NCI-H345 (cell line): ENCODE measurements around the gene RNF175.

Source experiments
- DNase-seq: peaks from one replicate; lab custom pipeline; 2025; lab: John Stamatoyannopoulos, UW

RNF175 gene

GRCh38 chr4:153748378-153748777 is 11.4 kb downstream of the RNF175 start:
- DNase-seq: no peak

GRCh38 chr4:153747406-153747955 is 12.3 kb downstream of the RNF175 start:
- no peak for DNase-seq

GRCh38 chr4:153745651-153746050 is 14.2 kb downstream of the RNF175 start:
- no peak for DNase-seq

- DNase-seq: no peak
Observed at GRCh38 chr4:153741541-153741940, 18.3 kb downstream of the RNF175 start.

GRCh38 chr4:153735906-153736461 is 23.8 kb downstream of the RNF175 start:
- no peak for DNase-seq

GRCh38 chr4:153733751-153734448 is 25.9 kb downstream of the RNF175 start:
- DNase-seq: no peak

- DNase-seq: no peak
Observed at GRCh38 chr4:153731239-153731638, 28.6 kb downstream of the RNF175 start.

GRCh38 chr4:153729895-153730294 is 29.9 kb downstream of the RNF175 start:
- DNase-seq: no peak

GRCh38 chr4:153728660-153729059 is 31.2 kb downstream of the RNF175 start:
- no peak for DNase-seq

- no peak for DNase-seq
Observed at GRCh38 chr4:153728151-153728550, 31.7 kb downstream of the RNF175 start.

GRCh38 chr4:153725831-153726154 is 34.0 kb downstream of the RNF175 start:
- no peak for DNase-seq

- DNase-seq: no peak
Observed at GRCh38 chr4:153725136-153725830, 34.5 kb downstream of the RNF175 start.

- DNase-seq: no peak
Observed at GRCh38 chr4:153724606-153725005, 35.2 kb downstream of the RNF175 start.

- no peak for DNase-seq
Observed at GRCh38 chr4:153722036-153722435, 37.8 kb downstream of the RNF175 start.

- DNase-seq: no peak
Observed at GRCh38 chr4:153713866-153714646, 45.8 kb downstream of the RNF175 start.

GRCh38 chr4:153710681-153711080 is 49.1 kb downstream of the RNF175 start:
- no peak for DNase-seq

GRCh38 chr4:153706519-153706918 is 53.3 kb downstream of the RNF175 start:
- DNase-seq: no peak

- no peak for DNase-seq
Observed at GRCh38 chr4:153705743-153706468, 53.9 kb downstream of the RNF175 start.

GRCh38 chr4:153704522-153704921 is 55.3 kb downstream of the RNF175 start:
- DNase-seq: no peak

- no peak for DNase-seq
Observed at GRCh38 chr4:153684971-153685371, 74.9 kb downstream of the RNF175 start.

GRCh38 chr4:153684182-153684970 is 75.4 kb downstream of the RNF175 start, which contains the start of gene TLR2:
Gene TLR2, plus strand, starts transcription at chr4:153684280. Its CDS starts 18,628 bp downstream, at chr4:153702908.
- DNase-seq: peak; percentile 8
